Stimulated activated CD4-positive, alpha-beta T cell treated with anti-CD3 and anti-CD28 coated beads, Interleukin-12 subunit alpha, Interleukin-12 subunit beta, amount 100 ng/mL, for 24 hours (primary cell): ENCODE data around the gene C2CD2.

Source experiments
- DNase-seq, 2 experiments: peaks; one replicate each; pipeline ENCODE4 v3.0.0-alpha.2; 2020; ENCODE audit warnings: low read depth in 2 of 2

Gene C2CD2

GRCh38 chr21:41888749-41889376, 65.0 kb downstream of the C2CD2 start:
- no peak for DNase-seq

DNA sequence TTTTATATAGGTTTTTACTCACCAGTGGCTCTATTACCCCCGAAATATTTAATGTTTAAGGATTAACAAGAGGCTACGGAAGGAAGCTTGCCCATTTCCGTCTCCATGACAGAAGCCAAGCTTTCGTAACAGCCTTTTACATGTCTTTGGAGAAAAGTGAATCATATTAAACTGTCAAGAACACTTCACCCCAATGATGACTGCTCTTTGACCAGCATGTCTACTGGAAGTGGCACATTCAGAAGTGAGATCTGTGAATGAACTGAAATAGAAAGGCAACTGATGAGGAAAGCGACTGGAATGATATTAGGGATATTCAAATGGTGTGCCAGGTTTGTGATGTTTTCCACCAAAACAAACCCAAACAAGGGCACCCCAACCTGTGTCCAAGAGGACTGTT, 66.2 kb downstream of the C2CD2 start:
- DNase-seq: no peak

DNA sequence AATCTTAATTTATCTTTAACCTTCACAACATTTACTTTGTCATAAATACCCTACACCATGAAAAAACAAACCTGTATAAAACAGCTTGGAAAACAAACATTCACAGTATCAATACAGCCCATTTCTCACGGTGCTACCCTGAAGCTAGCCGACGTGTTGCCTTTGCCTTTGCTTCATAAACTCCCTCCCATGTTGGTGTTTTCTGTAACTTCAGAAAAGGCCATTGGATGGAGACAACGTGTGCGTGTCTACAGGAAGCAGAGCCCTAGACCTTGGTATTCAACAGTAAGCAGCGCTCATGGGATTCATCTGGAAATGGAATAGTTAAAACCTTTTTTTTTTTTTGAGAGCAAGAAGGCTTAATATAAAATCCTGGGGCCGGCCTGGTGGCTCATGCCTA, 67.5 kb downstream of the C2CD2 start:
- no peak for DNase-seq

- no peak for DNase-seq
Measured at GRCh38 chr21:41885341-41886024, 68.3 kb downstream of the C2CD2 start.

DNA sequence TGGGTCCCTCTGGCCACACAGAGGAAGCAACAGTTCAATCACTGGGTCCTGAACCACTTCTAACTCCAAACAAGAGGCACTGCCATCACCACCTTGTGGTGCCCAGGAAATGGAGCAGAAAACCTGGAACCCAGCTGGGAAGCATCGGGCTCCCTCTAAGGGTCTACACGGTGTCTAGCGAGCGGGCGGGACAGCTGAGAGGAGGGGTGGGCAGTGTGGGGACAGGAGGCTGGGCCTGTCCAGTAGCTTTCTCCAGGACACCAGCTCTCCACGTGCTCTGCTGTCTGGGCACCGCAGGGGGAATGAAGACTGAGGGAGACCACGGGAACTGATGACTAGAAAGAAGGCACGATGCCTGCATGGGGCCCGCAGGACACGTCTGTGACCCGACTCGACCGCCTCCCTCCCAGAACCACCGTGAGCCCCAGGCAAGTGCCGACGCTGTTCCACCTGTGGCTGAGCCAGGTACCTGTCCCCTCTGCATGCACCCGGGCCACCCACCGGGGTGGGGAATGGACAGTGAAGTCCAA, 69.3 kb downstream of the C2CD2 start:
- DNase-seq: no peak

GRCh38 chr21:41883582-41883981, 70.2 kb downstream of the C2CD2 start:
- no peak for DNase-seq

DNA sequence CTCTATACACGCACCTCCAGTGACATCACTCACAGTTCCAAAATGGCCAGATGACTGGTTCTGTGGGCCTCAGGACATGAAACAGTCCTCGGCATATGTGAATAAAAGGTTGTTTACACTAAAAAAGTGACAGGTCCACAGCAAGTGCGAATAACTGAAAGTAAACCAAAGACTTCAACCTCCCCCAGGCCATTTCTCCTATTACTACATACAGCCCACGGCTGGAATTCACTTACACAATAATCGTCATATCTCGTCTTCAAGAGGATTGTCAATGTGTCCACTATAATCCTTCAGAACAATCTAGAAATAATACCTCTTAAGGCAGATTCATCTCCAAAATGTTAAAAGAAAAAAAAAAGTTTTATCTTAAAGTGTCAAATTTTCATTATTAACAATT, 72.8 kb downstream of the C2CD2 start:
- no peak for DNase-seq

DNA sequence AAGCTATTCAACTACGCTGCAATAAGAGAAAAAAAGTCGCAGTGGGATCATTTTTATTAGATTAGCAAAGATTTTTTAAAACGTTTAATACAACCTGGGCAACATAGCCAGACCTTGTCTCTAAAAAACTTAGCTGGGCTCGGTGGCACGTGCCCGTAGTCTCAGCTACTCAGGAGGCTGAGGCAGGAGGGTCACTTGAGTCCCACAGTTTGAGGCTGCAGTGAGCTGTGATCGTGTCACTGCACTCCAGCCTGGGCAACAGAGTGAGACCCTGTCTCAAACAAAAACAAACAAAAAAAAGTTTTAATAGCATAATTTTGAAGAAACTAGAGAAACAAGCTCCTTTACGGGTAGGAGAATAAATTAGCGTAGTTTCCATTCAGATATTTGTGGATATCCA, 73.7 kb downstream of the C2CD2 start:
- no peak for DNase-seq

- DNase-seq: peak; percentile 73 to 80
Measured at GRCh38 chr21:41879190-41879998, 74.4 kb downstream of the C2CD2 start, which contains the start of gene PRDM15. PRDM15 (minus strand) TSS chr21:41879344; CDS start chr21:41860363, 18,981 bp downstream.

- peak; percentile 60 to 65 for DNase-seq
Measured at GRCh38 chr21:41878831-41879189, 75.0 kb downstream of the C2CD2 start.

DNA sequence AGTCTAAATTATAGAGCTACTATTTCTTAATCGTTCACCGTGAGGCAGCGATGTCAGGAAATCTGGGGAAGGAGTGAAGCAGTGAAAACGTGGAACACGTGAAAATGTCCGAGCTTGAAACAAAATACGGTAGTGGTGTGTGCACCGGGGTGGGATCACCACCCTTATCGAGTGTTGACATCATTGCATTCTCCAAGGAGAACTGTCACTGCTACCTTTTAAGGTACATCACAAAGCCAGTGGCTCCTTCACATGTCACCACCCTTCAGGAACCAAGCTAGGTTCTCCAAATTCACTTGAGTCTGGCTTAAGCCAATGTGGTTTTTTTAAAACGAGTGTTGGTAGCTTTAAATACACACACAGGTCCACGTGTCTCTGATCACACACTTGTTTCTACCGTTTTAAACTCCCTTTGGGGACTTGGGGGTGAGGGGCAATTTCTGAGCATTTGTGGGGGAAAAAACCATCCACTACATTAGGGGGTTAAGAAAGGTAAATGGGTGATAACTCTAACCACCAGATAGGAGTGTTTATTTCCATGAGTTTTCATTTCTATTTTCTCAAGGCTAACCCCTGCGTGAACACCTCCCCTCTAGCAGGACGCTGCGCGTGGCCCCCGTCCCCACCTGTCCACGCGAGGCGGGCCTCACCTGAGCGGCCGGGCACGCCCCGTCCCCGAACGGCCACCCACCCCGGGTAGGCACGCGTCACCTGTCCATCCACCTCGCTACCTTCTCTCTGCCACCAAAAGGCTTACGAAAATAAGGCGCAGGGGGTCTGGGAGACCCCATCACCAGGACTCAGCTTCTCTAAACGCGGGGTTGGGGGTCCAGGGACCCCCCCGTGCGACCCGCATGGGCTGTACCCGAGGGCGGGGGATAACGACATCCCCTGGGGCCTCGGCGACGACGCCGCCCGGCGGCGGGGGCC, 75.7 kb downstream of the C2CD2 start:
- DNase-seq: no peak

DNA sequence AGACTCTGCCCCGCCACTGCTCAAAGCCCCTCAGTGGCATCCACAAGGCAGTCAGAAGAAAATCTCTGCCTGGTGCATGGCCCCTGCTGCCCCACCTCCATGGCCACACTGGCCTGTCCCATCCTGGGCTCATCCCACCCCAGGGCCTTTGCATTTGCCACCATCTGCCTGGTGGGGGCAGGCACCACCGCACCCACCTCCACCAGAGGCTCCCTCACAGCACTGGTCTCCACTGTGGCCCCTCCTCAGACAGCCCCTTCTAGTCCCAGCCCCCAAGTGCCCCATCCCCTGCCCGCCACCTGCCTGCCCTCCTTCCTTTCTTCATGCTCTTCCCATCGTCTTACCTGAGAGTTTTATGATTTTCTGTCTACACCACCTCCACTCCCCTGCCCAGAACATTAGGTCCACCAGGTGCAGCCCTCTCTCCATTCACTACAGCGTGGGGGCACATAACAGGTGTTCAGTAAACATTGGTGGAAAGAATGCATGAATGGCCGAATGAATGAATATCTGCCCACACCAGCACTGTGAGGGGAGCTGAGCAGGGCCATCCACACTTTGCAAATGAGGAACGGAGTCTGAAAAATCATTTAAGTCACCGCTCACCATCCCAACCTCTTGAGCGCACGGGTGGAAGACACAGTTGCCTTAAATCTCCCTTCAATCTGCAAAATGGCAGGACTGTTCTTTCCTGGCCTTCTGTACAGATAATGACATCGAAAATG, 76.7 kb downstream of the C2CD2 start:
- no peak for DNase-seq

DNA sequence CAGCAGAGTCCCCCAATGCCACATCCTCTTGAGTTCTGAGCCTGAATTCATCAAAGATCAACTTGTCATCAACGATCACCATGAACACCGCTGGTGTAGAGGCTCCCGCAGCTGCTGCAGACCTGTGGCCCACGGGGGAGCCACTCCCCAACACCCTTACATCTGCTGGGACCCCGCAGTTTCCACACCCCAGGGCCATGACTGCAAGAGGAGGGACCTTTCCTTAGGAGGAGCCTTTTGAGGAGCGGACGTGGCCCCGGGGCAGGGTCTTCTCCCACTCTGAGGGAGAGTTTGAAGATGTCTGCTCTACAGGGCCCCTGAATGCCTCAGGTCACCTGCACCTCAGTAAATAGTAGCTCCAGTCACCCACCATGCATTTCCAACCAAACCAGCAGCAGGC, 77.4 kb downstream of the C2CD2 start:
- DNase-seq: no peak

GRCh38 chr21:41875086-41875485, 78.7 kb downstream of the C2CD2 start:
- no peak for DNase-seq

DNA sequence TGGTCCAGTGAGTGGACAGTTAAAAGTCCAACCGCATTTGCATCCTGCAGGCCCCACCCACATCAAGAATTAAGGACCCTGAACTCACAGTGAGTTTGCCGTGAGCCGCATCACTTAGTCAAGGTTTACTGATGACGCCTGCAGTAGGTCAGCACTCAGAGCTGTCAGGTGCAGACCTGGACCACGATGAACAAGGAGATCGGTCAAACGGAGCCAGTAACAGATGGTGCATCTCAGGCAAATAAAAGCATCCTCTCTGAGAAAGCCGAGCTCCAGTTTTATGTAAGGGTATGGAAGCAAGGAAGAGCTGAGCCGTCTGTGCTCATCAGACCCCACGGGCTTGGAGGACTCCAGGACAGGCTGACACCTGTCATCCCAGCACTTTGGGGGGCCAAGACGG, 79.2 kb downstream of the C2CD2 start:
- no peak for DNase-seq

DNA sequence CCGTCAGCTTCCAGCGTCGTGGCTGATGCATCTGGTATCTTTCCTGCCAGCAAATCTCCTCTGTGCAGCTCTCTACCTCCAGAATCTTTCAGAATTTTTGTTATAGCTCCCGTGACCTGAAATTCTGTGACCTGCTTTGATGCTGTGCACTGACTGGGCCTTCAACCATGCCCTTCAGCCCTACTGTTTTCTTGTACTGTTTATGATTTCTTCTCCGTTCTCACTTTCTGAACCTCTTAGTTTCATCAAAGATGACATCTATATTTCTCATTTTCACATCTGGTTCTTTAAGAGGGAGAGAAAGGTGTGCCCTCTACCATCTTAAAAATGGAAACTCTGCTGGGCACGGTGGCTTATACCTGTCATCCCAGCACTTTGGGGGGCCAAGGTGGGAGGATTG, 80.4 kb downstream of the C2CD2 start:
- DNase-seq: no peak

DNA sequence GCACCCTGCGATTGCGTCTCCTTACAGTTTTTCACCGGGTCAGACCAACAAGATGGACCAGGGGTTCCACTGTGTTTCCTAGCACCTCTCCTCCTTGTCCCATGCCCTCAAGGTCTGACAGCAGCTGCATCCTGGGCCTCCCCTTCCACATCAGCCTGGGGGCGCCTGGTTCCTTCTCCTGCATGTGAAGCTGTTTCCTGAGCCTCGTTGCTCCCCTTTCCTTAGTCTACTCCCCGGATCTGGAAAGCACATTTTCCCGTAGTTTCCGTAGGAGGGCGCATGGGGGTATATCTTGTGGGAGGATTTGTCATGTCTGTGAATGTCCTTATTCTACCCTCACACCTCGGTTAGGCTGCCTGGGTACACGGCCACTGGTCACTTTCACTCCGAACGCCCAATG, 80.8 kb downstream of the C2CD2 start:
- no peak for DNase-seq

DNA sequence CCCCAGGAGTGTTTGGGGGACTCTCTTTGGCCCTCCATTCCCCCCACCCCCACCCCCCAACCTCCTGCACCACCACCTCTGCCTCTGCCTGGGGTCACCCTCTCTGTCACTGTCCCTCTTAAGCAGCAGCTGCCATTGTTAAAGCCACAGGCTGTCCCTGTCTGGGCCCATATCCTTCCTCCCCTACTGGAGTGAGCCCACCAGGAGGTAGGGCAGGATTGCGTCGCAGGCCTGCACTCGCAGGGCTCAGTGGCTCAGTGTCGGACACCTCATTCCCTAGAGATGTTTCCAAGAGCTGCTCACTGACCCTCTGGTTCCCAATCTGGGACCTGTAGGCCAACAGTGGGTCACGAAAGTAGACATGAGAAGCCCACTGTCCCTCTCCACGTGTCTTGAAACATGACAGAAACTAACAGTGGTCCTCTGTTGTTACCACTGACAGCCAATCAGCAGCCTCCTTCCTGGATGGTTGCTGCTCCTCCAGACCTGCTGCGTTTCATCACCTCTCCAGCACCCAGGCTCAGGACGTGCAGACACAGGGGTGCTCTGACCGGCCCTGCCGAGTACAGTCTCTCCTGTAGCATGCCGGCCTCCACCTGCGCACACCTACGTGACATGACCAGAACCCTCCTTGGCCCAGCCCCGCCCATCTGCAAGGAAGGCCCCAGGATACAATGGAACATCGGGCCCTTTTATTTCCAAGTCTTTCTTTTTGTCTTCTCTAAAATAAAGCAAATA, 82.4 kb downstream of the C2CD2 start:
- no peak for DNase-seq

GRCh38 chr21:41869771-41870170, 84.0 kb downstream of the C2CD2 start:
- DNase-seq: no peak

DNA sequence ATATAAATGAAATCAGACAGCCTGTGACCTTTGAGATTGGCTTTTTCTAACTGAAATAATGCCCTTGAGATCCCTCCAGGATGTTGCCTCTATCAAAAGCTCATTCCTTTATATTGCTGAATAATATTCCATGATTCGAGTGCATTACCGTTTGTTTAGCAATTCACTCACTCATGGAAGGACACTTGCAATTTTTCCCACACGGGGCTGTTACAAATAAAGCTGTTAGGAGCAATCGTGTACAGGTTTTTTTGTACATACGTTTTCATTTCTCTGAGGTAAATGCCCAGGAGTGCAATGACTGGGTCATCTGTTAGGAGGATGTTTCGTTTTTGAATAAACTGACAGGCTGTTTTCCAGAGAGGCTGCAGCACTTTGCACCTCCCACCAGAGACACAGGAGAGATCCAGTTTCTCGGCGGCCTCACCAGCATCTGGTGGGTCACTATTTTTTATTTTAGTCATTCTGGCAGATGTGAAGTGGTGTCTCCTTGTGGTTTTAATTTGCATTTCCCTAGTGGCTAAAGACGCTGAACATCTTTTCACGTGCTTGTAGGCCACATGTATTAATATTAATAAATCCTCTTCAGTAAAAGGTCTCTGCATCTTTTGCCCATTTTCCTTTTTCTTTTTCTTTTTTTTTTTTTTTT, 85.6 kb downstream of the C2CD2 start:
- no peak for DNase-seq
